Keratinocyte (primary cell): ENCODE measurements around the gene TACR1.

Experiments
- EZH2 ChIP-seq: IDR thresholded peaks from one replicate; pipeline ENCODE4 v1.6.1; 2012; ENCODE audit warnings: inconsistent platforms, mild to moderate bottlenecking, low read length, moderate library complexity
- TF ChIP-seq, protein P1 (sequence below), 3 experiments: IDR thresholded peaks in 1 of 3; conservative IDR thresholded peaks in 1 of 3; optimal IDR thresholded peaks in 1 of 3; 2 replicates in 2 of 3; 3 replicates in 1 of 3; pipeline versions ENCODE3 to v1.5.1; 2011; ENCODE audit warnings: low read length in 3 of 3, mild to moderate bottlenecking in 3 of 3, moderate library complexity in 2 of 3, control low read depth in 1 of 3, inconsistent platforms in 1 of 3; ENCODE audit not compliant: insufficient read depth in 2 of 3; ENCODE audit errors: extremely low read depth in 1 of 3

DNA sequence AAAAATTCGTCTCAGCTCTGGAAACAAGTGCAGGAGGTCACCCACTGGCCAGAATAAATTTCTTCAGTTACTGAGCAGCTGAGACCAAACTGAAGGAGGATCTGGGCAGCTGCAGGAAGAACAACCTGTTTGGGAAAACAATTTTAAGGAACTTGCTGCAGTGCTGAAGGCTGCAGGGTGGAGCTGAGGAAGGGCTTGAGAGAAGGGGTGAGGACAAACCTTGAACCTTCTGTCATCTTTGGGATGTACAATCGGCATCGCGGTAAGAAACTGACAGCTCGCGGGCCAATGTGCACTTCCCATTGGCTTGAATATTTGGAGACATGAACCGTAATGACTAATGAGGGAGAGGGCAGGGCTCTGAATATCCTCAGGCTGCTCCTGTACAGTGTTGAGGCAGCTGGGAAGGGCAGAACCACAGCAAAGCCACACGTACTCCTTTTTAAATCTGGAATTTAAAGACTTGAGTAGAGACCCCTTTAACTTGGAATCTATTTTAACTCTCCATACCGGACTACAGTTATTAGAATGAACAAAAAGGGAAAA, 90.3 kb downstream of the TACR1 start:
- TF ChIP-seq, protein P1, sequence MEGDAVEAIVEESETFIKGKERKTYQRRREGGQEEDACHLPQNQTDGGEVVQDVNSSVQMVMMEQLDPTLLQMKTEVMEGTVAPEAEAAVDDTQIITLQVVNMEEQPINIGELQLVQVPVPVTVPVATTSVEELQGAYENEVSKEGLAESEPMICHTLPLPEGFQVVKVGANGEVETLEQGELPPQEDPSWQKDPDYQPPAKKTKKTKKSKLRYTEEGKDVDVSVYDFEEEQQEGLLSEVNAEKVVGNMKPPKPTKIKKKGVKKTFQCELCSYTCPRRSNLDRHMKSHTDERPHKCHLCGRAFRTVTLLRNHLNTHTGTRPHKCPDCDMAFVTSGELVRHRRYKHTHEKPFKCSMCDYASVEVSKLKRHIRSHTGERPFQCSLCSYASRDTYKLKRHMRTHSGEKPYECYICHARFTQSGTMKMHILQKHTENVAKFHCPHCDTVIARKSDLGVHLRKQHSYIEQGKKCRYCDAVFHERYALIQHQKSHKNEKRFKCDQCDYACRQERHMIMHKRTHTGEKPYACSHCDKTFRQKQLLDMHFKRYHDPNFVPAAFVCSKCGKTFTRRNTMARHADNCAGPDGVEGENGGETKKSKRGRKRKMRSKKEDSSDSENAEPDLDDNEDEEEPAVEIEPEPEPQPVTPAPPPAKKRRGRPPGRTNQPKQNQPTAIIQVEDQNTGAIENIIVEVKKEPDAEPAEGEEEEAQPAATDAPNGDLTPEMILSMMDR (optimal IDR thresholded peaks at IDR 0.05 in 1 of 3, IDR thresholded peaks at IDR 0.05 in 1 of 3, conservative IDR thresholded peaks at IDR 0.05 in 1 of 3; ENCODE audit: extremely low read depth in 1 of 3, insufficient read depth in 2 of 3, low read length in 3 of 3), result no peak
- TF ChIP-seq EZH2, result no peak
